ENCODE results near the gene OSBP2. TPM values are rescaled to one million over a fixed set of nuclear protein-coding genes. Genes with fewer than 3 reads are reported as not detected.
A peak's percentile ranks its signal among the peaks of the same experiment; 100 is the strongest.

The OSBP2 gene
- total and polyA plus RNA-seq, 10 donors: 0.38 to 41.4 (median 6.5) TPM

- no peak for DNase-seq
Observed at GRCh38 chr22:30948930-30949342, 254.3 kb downstream of the OSBP2 start.

GRCh38 chr22:30949934-30950660, 255.4 kb downstream of the OSBP2 start:
- H3K36me3 ChIP-seq: peaks cover 8 to 100% (median 61%) of the 10 kb centered on the region in 6 donors
- whole genome bisulfite sequencing, 5 donors: 87 to 95% (median 91%) methylated on average over 7 of the region's 7 CpGs
- DNase-seq: no peak
- H3K27me3 ChIP-seq (replicated peaks in 1 of 7): no peaks in the 10 kb centered on the region
- no peak overlapping the region for H3K4me3 ChIP-seq
- H3K9me3 ChIP-seq: no peaks in the 10 kb centered on the region
- H3K4me1 ChIP-seq: peaks cover 0 to 17% (median 7%) of the 10 kb centered on the region in 6 donors
- no peak overlapping the region for H3K27ac ChIP-seq
- intact Hi-C loops (cut with DNase I; ENCODE audit: low total_unique reads): loop anchor here (5.0 to 10.0 kb wide), 2 partner anchors 137 to 285 kb away; no protein-coding TSS in a partner anchor
- TF ChIP-seq POLR2AphosphoS5 (IDR thresholded peaks at IDR 0.05) (no peak), CTCF (IDR thresholded peaks at IDR 0.05 in 8 of 11, conservative IDR thresholded peaks at IDR 0.05 in 3 of 11) (peak in 1 of 11 experiments; percentile 10)

More at GRCh38 chr22:30948930-30949342, 254.3 kb downstream of the OSBP2 start:
- Histone ChIP-seq H3K27me3 (replicated peaks in 1 of 7) (no peaks in the 10 kb centered on the region), H3K4me1 (peaks cover 0 to 18% (median 7%) of the 10 kb centered on the region in 6 donors), H3K27ac (no peak overlapping the region), H3K36me3 (peaks cover 8 to 100% (median 66%) of the 10 kb centered on the region in 6 donors), H3K4me3 (no peak overlapping the region), H3K9me3 (no peaks in the 10 kb centered on the region)
- intact Hi-C loops (cut with DNase I; ENCODE audit: low total_unique reads): loop anchor here (5.0 kb wide), 1 partner anchor 138 kb away; no protein-coding TSS in a partner anchor
- TF ChIP-seq CTCF (IDR thresholded peaks at IDR 0.05 in 8 of 11, conservative IDR thresholded peaks at IDR 0.05 in 3 of 11) (no peak), POLR2A (IDR thresholded peaks at IDR 0.05) (no peak), POLR2AphosphoS5 (IDR thresholded peaks at IDR 0.05) (no peak)
- 73 to 97% (median 89%) methylated on average over 3 of the region's 3 CpGs for WGBS, 5 donors

GRCh38 chr22:30953206-30953605, 258.5 kb downstream of the OSBP2 start:
- Histone ChIP-seq H3K36me3 (peaks cover 4 to 88% (median 35%) of the 10 kb centered on the region in 6 donors), H3K4me3 (no peak overlapping the region), H3K9me3 (no peaks in the 10 kb centered on the region), H3K27me3 (replicated peaks in 1 of 7) (no peaks in the 10 kb centered on the region), H3K27ac (no peak overlapping the region), H3K4me1 (peaks cover 0 to 13% (median under 1%) of the 10 kb centered on the region in 6 donors)
- no peak for DNase-seq
- TF ChIP-seq POLR2A (IDR thresholded peaks at IDR 0.05) (no peak), CTCF (IDR thresholded peaks at IDR 0.05 in 8 of 11, conservative IDR thresholded peaks at IDR 0.05 in 3 of 11) (no peak), POLR2AphosphoS5 (IDR thresholded peaks at IDR 0.05) (no peak)
- intact Hi-C loops (cut with DNase I; ENCODE audit: low total_unique reads): loop anchor here (10.0 kb wide), 1 partner anchor 282 kb away; no protein-coding TSS in a partner anchor
- 91 to 100% (median 96%) methylated on average over 2 of the region's 2 CpGs for WGBS, 5 donors

GRCh38 chr22:30955153-30955552, 260.5 kb downstream of the OSBP2 start:
- Histone ChIP-seq H3K4me3 (no peak overlapping the region), H3K36me3 (peaks cover 0 to 70% (median 19%) of the 10 kb centered on the region in 6 donors), H3K4me1 (peaks cover 0 to 19% (median 0%) of the 10 kb centered on the region in 6 donors), H3K9me3 (no peaks in the 10 kb centered on the region), H3K27me3 (replicated peaks in 1 of 7) (no peaks in the 10 kb centered on the region), H3K27ac (no peak overlapping the region)
- no peak for TF ChIP-seq POLR2AphosphoS5 (IDR thresholded peaks at IDR 0.05)
- TF ChIP-seq POLR2A (IDR thresholded peaks at IDR 0.05): no peak
- no peak for TF ChIP-seq CTCF (IDR thresholded peaks at IDR 0.05 in 8 of 11, conservative IDR thresholded peaks at IDR 0.05 in 3 of 11)
- WGBS, 5 donors: 83 to 98% (median 90%) methylated on average over 4 of the region's 4 CpGs
- intact Hi-C loops (cut with DNase I; ENCODE audit: low total_unique reads): loop anchor here (10.0 kb wide), 1 partner anchor 280 kb away; no protein-coding TSS in a partner anchor
- no peak for DNase-seq
